HFF-Myc (cell line): ENCODE measurements around the gene SEC23A.

ENCODE experiments used
- DNase-seq: peaks from one replicate; pipeline ENCODE4 v3.0.0-alpha.2; 2011; ENCODE audit warnings: low read depth; ENCODE audit errors: extremely low read depth
- H3K4me3 ChIP-seq: replicated peaks from 2 replicates; pipeline ENCODE4 v1.5.1; 2011; ENCODE audit warnings: low read depth, mild to moderate bottlenecking, control low read depth, low read length
- TF ChIP-seq, protein P1 (sequence below): IDR thresholded peaks from 2 replicates; pipeline ENCODE4 v1.5.1; 2012; ENCODE audit warnings: mild to moderate bottlenecking, low read depth, low read length, control low read depth; ENCODE audit errors: missing control alignments

The SEC23A gene

DNA sequence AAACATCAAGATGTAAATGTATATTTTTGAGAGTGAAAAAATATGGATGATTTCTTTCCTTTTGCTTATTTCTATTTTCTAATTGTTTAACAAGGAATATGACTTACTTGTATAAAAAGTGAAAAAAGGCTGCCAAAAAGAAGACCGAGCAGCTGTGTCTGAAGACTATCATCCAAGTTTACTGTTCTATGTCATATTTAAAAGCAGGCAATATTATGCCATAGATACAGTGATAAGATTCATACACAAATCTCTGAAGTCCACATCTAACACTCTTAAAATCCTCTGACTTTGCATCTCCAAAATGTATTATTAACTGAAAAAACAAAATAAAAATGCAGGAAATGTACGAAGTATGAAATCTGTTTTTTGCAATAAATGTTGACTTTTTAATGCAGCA lies 109.1 kb downstream of the SEC23A start:
- TF ChIP-seq, protein P1, sequence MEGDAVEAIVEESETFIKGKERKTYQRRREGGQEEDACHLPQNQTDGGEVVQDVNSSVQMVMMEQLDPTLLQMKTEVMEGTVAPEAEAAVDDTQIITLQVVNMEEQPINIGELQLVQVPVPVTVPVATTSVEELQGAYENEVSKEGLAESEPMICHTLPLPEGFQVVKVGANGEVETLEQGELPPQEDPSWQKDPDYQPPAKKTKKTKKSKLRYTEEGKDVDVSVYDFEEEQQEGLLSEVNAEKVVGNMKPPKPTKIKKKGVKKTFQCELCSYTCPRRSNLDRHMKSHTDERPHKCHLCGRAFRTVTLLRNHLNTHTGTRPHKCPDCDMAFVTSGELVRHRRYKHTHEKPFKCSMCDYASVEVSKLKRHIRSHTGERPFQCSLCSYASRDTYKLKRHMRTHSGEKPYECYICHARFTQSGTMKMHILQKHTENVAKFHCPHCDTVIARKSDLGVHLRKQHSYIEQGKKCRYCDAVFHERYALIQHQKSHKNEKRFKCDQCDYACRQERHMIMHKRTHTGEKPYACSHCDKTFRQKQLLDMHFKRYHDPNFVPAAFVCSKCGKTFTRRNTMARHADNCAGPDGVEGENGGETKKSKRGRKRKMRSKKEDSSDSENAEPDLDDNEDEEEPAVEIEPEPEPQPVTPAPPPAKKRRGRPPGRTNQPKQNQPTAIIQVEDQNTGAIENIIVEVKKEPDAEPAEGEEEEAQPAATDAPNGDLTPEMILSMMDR, result no peak
- H3K4me3 ChIP-seq, result no peak overlapping the region
- no peak for DNase-seq

DNA sequence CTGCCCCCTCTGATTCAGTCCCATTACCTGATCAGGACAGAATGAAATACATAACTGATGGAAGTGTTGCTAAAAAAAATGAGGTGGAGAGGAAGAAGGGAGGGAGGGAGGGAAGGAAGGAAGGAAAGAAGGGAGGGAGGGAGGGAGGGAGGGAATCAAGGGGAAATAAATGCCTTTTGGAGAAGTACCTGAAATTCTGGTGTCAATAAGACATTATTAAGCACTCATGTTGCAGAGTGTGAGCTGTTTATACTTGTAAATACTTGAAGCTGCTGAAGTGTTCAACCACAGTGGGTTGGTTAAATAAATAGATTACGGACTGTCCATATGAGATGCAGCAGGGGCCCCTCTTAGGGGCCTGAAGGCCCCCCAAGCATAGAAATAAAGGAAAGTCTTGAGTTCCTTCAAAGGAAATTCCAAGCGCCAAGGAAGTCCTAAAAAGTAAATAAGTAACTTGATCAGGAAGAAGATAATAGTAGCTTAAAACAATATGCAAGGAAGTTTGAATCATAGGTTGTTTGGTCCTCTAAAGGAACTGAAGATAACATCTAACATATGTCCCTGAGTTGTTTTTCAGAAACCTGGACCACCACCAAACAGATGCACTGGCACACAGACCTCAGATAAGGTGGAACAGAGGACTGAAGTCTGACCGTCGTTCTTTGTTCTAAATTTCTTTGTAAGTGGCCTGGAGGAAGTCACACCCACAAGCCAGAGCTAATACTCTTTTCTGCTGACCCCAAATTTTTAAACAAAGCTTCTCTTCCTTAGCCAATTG lies 110.8 kb downstream of the SEC23A start:
- H3K4me3 ChIP-seq, result no peak overlapping the region
- no peak for DNase-seq
- TF ChIP-seq, protein P1, result no peak

DNA sequence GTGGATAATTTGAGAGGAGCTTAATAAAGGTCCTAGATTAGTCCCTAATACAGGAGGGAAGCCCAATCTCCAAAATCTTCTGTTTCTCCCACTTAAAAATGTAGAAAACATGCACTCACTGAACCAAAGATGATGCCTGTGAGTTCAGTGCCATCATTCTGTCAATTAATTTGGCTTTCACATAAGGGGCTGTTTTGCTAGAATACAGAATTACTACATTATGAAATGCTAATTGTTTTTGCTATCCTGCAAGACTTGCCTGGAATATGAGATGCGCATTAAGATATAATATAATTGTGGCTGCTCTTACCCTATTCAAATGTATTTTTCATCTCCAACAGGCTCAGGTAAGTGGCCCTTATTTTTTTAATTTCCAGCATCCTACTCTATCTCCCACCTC lies 111.7 kb downstream of the SEC23A start:
- TF ChIP-seq, protein P1, result no peak
- no peak for DNase-seq
- H3K4me3 ChIP-seq, result no peak overlapping the region

DNA sequence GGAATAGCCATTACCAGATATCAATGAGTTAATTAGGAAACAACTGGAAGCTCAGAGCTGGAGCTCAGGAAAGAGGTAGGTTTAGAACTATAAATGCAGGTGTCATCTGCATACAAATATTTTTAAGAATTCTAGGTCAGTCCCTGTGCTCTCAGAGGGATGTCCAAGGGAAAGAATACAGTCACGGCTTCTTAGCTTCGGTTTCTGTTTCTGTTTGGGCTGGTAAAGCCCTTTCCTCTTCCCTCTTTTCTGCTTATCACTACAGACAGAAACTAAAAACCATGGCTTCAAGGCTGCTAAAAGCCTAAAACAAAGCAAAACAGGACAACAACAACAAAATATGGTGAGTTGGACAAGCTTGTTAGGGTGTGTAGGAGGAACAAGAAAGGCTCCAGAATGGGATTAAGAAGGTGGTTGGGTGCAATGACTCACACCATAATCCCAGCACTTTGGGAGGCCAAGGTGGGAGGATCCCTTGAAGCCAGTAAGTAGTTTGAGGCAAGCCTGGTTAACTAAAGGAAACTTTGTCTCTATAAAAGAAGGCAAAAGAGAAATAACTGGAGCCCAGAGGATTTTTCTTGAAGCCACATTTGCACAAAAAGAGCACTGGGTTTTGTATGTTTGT lies 113.0 kb downstream of the SEC23A start:
- no peak overlapping the region for H3K4me3 ChIP-seq
- no peak for DNase-seq
- TF ChIP-seq, protein P1, result no peak

DNA sequence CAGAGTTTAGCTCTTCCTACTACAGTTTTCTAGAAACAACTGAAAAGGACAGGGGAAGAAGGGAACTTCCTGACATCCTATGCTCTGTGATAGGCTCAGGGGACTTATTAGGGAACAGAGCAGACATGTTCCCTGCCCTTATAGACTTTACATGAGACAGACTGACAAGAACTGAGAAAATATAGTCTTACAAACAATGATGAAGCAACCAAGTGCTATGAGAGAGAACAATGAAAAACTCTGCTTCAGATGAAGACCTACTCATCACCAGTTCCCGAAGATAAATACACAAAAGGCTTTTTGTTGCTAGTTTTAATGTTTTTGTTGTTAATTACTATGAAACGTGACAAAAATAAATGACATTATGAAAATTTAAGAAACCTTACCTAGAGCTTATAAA lies 115.3 kb downstream of the SEC23A start:
- TF ChIP-seq, protein P1, result no peak
- H3K4me3 ChIP-seq, result no peak overlapping the region
- DNase-seq, result no peak

DNA sequence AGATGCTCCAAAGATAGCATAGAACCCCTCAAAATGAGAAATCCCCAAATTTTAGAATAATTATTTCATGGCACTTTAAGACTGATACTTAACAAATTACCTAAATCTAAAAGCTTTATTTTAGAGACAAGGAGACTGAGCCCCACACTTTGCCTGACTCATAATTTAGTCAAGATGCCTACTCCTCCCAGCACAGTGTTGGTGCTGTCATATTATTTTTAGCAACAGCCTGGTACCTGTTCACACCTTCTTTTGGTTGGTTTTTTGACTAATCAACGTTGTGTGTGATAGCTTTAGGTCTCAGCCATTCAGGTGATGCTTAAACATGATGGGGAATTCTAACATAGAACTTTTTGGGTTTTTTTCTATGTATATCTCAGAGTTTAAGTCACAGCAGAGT lies 120.2 kb downstream of the SEC23A start:
- no peak for DNase-seq
- TF ChIP-seq, protein P1, result no peak
- no peak overlapping the region for H3K4me3 ChIP-seq

DNA sequence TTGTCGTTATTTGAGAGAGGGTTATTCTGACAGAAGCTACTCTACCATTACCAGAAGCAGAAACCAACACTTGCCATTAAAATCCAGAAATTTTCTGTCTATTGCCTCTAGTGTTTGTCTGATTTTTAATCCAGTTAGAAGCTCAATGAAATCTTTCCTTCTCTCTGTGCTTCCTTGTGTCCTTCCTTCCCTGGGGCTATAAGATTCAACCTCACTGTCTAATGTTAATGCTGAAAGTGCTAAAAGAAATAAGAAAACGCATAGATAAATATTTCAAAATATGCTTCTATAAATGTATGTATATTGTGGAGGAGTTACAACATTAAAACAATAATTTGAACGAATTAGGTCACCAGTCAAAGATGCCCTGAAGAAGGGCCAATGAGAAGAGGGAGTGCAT lies 120.8 kb downstream of the SEC23A start:
- no peak for DNase-seq
- TF ChIP-seq, protein P1, result no peak

More for the DNA sequence above, 120.8 kb downstream of the SEC23A start:
- H3K4me3 ChIP-seq, result no peak overlapping the region
